Trophoblast cell (in vitro differentiated cells and primary cell): ENCODE data around the gene KRTAP5-4.
"Not testable (repeated sequence)": the region's sequence is repeated elsewhere in the genome, so short reads cannot be mapped to it uniquely, and the experiment has no call there.

Source experiments
- DNase-seq, 2 donors: peaks; one replicate each; pipeline ENCODE4 v3.0.0-alpha.2; 2016
- H2AFZ ChIP-seq: 2 replicates; pipeline ENCODE4 v1.6.1; 2013; ENCODE audit warnings: low read length, moderate library complexity, mild to moderate bottlenecking; ENCODE audit not compliant: insufficient read depth, poor library complexity
- H2AK5ac ChIP-seq: 2 replicates; pipeline ENCODE4 v1.6.1; 2013; ENCODE audit warnings: mild to moderate bottlenecking, low read length
- H2BK120ac ChIP-seq: 2 replicates; pipeline ENCODE4 v1.6.1; 2013; ENCODE audit warnings: low read length, mild to moderate bottlenecking, moderate library complexity; ENCODE audit not compliant: insufficient read depth, poor library complexity
- H2BK12ac ChIP-seq: 2 replicates; pipeline ENCODE4 v1.6.1; 2013; ENCODE audit warnings: mild to moderate bottlenecking, low read length, moderate library complexity
- H2BK5ac ChIP-seq: 2 replicates; pipeline ENCODE4 v1.6.1; 2013; ENCODE audit warnings: low read length, low read depth, moderate library complexity, mild to moderate bottlenecking; ENCODE audit not compliant: poor library complexity
- H3K14ac ChIP-seq: 2 replicates; pipeline ENCODE4 v1.6.1; 2013; ENCODE audit warnings: mild to moderate bottlenecking, low read length
- H3K18ac ChIP-seq: 2 replicates; pipeline ENCODE4 v1.6.1; 2013; ENCODE audit warnings: mild to moderate bottlenecking, low read length
- H3K23ac ChIP-seq: 2 replicates; pipeline ENCODE4 v1.6.1; 2013; ENCODE audit warnings: low read length
- H3K27ac ChIP-seq: 2 replicates; pipeline ENCODE4 v1.5.1; 2013; ENCODE audit warnings: low read depth, mild to moderate bottlenecking, inconsistent platforms, low read length, moderate library complexity
- H3K27me3 ChIP-seq: 2 replicates; pipeline ENCODE4 v1.6.1; 2013; ENCODE audit warnings: inconsistent platforms, mild to moderate bottlenecking, low read length, moderate library complexity; ENCODE audit not compliant: insufficient read depth
- H3K36me3 ChIP-seq, 2 experiments: 1 replicate in 1 of 2; 2 replicates in 1 of 2; pipeline ENCODE4 v1.6.1; 2013; ENCODE audit warnings: low read length in 2 of 2, mild to moderate bottlenecking in 2 of 2, moderate library complexity in 1 of 2; ENCODE audit not compliant: insufficient read depth in 2 of 2, control insufficient read depth in 1 of 2
- H3K4ac ChIP-seq: 2 replicates; pipeline ENCODE4 v1.6.1; 2013; ENCODE audit warnings: low read depth, mild to moderate bottlenecking, low read length, moderate library complexity
- H3K4me1 ChIP-seq, 2 experiments: 1 replicate in 1 of 2; 2 replicates in 1 of 2; pipeline ENCODE4 v1.6.1; 2013; ENCODE audit warnings: low read length in 2 of 2, mild to moderate bottlenecking in 2 of 2, moderate library complexity in 1 of 2; ENCODE audit not compliant: insufficient read depth in 2 of 2, control insufficient read depth in 1 of 2
- H3K4me2 ChIP-seq: 2 replicates; pipeline ENCODE4 v1.6.1; 2013; ENCODE audit warnings: inconsistent platforms, mild to moderate bottlenecking, low read length, moderate library complexity
- H3K4me3 ChIP-seq: 2 replicates; pipeline ENCODE4 v1.5.1; 2013; ENCODE audit warnings: mild to moderate bottlenecking, low read depth, low read length, inconsistent platforms
- H3K79me1 ChIP-seq: one replicate; pipeline ENCODE4 v1.6.1; 2013; ENCODE audit warnings: low read length
- H3K79me2 ChIP-seq: 2 replicates; pipeline ENCODE4 v1.6.1; 2013; ENCODE audit warnings: low read length, mild to moderate bottlenecking; ENCODE audit not compliant: control insufficient read depth, insufficient read depth, poor library complexity
- H3K9ac ChIP-seq: 2 replicates; pipeline ENCODE4 v1.6.1; 2013; ENCODE audit warnings: mild to moderate bottlenecking, low read length
- H3K9me3 ChIP-seq: 2 replicates; pipeline ENCODE4 v1.6.1; 2013; ENCODE audit warnings: low read depth, mild to moderate bottlenecking, control low read depth, inconsistent platforms, low read length; ENCODE audit not compliant: insufficient read depth
- H4K12ac ChIP-seq: 2 replicates; pipeline ENCODE4 v1.6.1; 2013; ENCODE audit warnings: low read depth, mild to moderate bottlenecking, low read length, moderate library complexity
- H4K8ac ChIP-seq: 2 replicates; pipeline ENCODE4 v1.6.1; 2013; ENCODE audit warnings: low read depth, mild to moderate bottlenecking, low read length, moderate library complexity
- H4K91ac ChIP-seq: one replicate; pipeline ENCODE4 v1.6.1; 2013; ENCODE audit warnings: low read depth, mild to moderate bottlenecking, low read length, moderate library complexity
- WGBS: extraction: QIAGEN DNeasy Blood & Tissue Kit; methylation state at CpG from one replicate; pipeline ENCODE4 v1.1.7; 2013; ENCODE audit warnings: missing lambda C conversion rate; ENCODE audit not compliant: insufficient read length, insufficient coverage; ENCODE audit errors: extremely low coverage; 5-methylcytosine and 5-hydroxymethylcytosine counted together

Gene KRTAP5-4

GRCh38 chr11:1592628-1593027 is 29.3 kb downstream of the KRTAP5-4 start:
- Histone ChIP-seq H3K14ac (no peak overlapping the region), H3K4ac (no peak overlapping the region), H2BK12ac (no peak overlapping the region), H4K91ac (no peak overlapping the region), H3K27ac (no peak overlapping the region), H3K79me1 (no peaks in the 10 kb centered on the region), H3K9me3 (no peaks in the 10 kb centered on the region), H3K4me1 (no peaks in the 10 kb centered on the region), H4K8ac (no peak overlapping the region), H3K18ac (no peak overlapping the region), H3K4me3 (no peak overlapping the region), H2AK5ac (no peak overlapping the region), H2BK120ac (no peak overlapping the region), H4K12ac (no peak overlapping the region), H3K4me2 (no peak overlapping the region), H2BK5ac (no peak overlapping the region), H3K9ac (no peak overlapping the region), H3K79me2 (no peaks in the 10 kb centered on the region), H3K27me3 (no peaks in the 10 kb centered on the region), H2AFZ (no peak overlapping the region), H3K36me3 (no peaks in the 10 kb centered on the region), H3K23ac (no peak overlapping the region)
- no CpG with 5 or more reads among the region's 9 CpGs for WGBS
- DNase-seq: no peak

DNA sequence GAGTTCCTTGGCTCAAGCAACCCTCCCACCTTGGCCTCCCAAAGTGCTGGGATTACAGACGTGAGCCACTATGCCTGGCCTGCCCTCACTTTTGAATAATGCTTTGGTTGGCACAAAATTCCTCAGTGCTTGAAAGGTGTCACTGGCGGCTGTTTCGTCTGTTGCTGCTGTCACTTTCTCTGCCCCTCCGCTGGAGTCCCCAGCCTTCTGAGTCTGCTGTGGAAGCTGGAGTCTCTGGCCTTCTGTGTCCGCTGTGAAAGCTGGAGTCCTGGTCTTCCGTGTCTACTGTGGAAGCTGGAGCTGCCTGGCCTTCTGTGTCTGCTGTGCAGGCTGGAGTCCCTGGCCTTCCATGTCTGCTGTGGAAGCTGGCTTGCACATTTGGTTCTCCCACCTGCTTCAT is 31.9 kb downstream of the KRTAP5-4 start:
- Histone ChIP-seq H4K8ac (no peak overlapping the region), H3K27me3 (no peaks in the 10 kb centered on the region)

DNA sequence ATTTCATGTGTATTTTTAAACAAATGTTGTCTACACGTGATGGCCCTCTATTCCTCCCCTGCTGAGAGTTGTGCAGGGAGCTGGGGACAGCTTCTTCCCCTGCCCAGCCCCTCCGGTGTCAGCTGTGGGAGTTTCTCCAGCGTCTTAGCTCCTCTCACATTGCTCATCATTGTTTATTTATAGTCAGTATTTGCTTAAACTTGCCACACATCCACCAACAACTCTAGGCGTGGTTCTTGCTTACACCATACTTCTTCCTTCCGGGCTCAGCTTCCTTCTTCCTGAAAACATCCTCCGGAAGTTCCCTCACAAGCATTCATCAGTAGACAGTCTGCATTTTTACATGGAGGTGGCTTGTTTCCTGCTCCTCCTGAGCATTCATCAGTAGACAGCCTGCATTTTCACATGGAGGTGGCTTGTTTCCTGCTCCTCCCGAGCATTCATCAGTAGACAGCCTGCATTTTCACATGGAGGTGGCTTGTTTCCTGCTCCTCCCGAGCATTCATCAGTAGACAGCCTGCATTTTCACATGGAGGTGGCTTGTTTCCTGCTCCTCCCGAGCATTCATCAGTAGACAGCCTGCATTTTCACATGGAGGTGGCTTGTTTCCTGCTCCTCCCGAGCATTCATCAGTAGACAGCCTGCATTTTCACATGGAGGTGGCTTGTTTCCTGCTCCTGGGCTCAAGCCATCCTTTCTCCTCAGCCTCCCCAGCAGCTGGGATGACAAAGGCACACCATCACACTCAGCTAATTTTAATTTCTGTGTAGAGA is 32.6 kb downstream of the KRTAP5-4 start:
- not testable (repeated sequence) for H3K4me3 ChIP-seq
- no CpG with 5 or more reads among the region's 10 CpGs for WGBS

More for the DNA sequence above, 31.9 kb downstream of the KRTAP5-4 start:
- Histone ChIP-seq H3K4me1 (no peaks in the 10 kb centered on the region), H2BK12ac (no peak overlapping the region), H4K91ac (no peak overlapping the region), H3K14ac (no peak overlapping the region), H3K18ac (no peak overlapping the region), H3K4ac (no peak overlapping the region), H3K4me2 (no peak overlapping the region), H3K79me1 (no peaks in the 10 kb centered on the region), H3K27ac (no peak overlapping the region), H2AFZ (no peak overlapping the region), H3K9me3 (no peaks in the 10 kb centered on the region), H3K79me2 (no peaks in the 10 kb centered on the region), H2BK120ac (no peak overlapping the region), H4K12ac (no peak overlapping the region), H3K4me3 (no peak overlapping the region), H3K23ac (no peak overlapping the region), H3K36me3 (no peaks in the 10 kb centered on the region), H2BK5ac (no peak overlapping the region), H3K9ac (no peak overlapping the region), H2AK5ac (no peak overlapping the region)
- no CpG with 5 or more reads among the region's 6 CpGs for WGBS
- DNase-seq: no peak

DNA sequence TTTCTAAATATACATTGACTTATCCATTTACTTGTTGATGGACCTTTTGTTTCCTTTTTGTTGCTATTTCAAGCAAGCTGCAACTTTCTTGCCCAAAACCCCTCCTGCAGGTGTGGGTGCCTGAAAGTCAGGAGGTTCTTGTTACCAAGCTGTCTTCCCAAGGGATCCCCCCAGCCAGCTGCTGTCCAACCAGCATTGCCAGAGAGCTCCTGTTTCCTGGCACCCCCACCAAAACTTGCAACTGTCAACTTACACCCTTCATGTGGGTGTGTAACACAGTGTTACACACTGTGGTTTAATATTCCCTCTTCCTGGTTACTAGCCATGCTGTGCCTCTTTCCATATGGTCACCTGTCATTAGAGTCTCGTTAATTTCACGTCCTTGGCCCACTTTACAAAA is 35.2 kb downstream of the KRTAP5-4 start:
- Histone ChIP-seq H3K79me1 (no peaks in the 10 kb centered on the region), H3K9me3 (no peaks in the 10 kb centered on the region), H2BK120ac (no peak overlapping the region), H4K91ac (no peak overlapping the region), H2AK5ac (no peak overlapping the region), H3K14ac (no peak overlapping the region), H3K79me2 (no peaks in the 10 kb centered on the region), H3K4me2 (no peak overlapping the region), H3K4me1 (no peaks in the 10 kb centered on the region), H2AFZ (no peak overlapping the region), H3K27ac (no peak overlapping the region), H3K27me3 (no peaks in the 10 kb centered on the region), H4K8ac (no peak overlapping the region), H3K9ac (no peak overlapping the region), H3K4ac (no peak overlapping the region), H2BK12ac (no peak overlapping the region), H2BK5ac (no peak overlapping the region), H3K36me3 (no peaks in the 10 kb centered on the region), H3K4me3 (no peak overlapping the region), H4K12ac (no peak overlapping the region), H3K23ac (no peak overlapping the region), H3K18ac (no peak overlapping the region)
- WGBS: no CpG with 5 or more reads among the region's 2 CpGs
- no peak for DNase-seq

More for the DNA sequence above, 32.6 kb downstream of the KRTAP5-4 start:
- not testable (repeated sequence) for H2BK5ac ChIP-seq, H2BK12ac ChIP-seq, H3K9me3 ChIP-seq, DNase-seq, H3K27ac ChIP-seq, H3K4me1 ChIP-seq, H3K79me1 ChIP-seq, H2AK5ac ChIP-seq, H3K27me3 ChIP-seq, H2BK120ac ChIP-seq, H3K4me2 ChIP-seq, H4K91ac ChIP-seq, H3K4ac ChIP-seq, H3K79me2 ChIP-seq, H3K14ac ChIP-seq, H3K36me3 ChIP-seq, H2AFZ ChIP-seq, H4K12ac ChIP-seq, H3K23ac ChIP-seq, H3K9ac ChIP-seq, H3K18ac ChIP-seq, H4K8ac ChIP-seq
